NCI-H748 treated with DMSO at 0.1 percent for 48 hours (cell line): ENCODE results near the gene DDIAS.

Experiments used
- DNase-seq: peaks from one replicate; lab custom pipeline; 2025; lab: John Stamatoyannopoulos, UW

Gene DDIAS

GRCh38 chr11:82972103-82972502 is 70.6 kb downstream of the DDIAS start:
- no peak for DNase-seq

GRCh38 chr11:82974135-82974534 is 72.6 kb downstream of the DDIAS start:
- DNase-seq = no peak

- no peak for DNase-seq
These were observed 73.3 kb downstream of the DDIAS start for GRCh38 chr11:82974851-82975250.

GRCh38 chr11:82975882-82976281 is 74.3 kb downstream of the DDIAS start:
- no peak for DNase-seq

GRCh38 chr11:82976786-82977185 is 75.2 kb downstream of the DDIAS start:
- no peak for DNase-seq

GRCh38 chr11:82978422-82979099 is 77.0 kb downstream of the DDIAS start:
- DNase-seq = no peak

- DNase-seq = no peak
These were observed 78.3 kb downstream of the DDIAS start for GRCh38 chr11:82979824-82980223.

- no peak for DNase-seq
These were observed 78.8 kb downstream of the DDIAS start for GRCh38 chr11:82980292-82980691.

GRCh38 chr11:82980947-82981346 is 79.4 kb downstream of the DDIAS start:
- DNase-seq = no peak

GRCh38 chr11:82981852-82982251 is 80.3 kb downstream of the DDIAS start:
- DNase-seq = no peak
